ENCODE data around the gene HSF5. TPM values are rescaled to one million over a fixed set of nuclear protein-coding genes. Genes with fewer than 3 reads are reported as not detected.

Gene HSF5
- total and polyA plus RNA-seq, 2 of the 4 experiments (the other 2 are of a cell fraction) = not detected

- no peak overlapping the region for H3K4me3 ChIP-seq (ENCODE audit: insufficient read depth, low read depth, low read length)
- ChIA-PET POLR2A (ENCODE audit: unreplicated experiment) (no interaction called here), CTCF (no interaction called here)
- H3K27me3 ChIP-seq (ENCODE audit: control insufficient read depth, insufficient read depth, low read length) = peaks cover 22% of the 10 kb centered on the region
- H3K27ac ChIP-seq (ENCODE audit: insufficient read depth, low read length) = no peak overlapping the region
- no peak overlapping the region for H4K8ac ChIP-seq (ENCODE audit: low read depth in 2 of 2, low read length in 2 of 2)
- H3K14ac ChIP-seq (replicated peaks; ENCODE audit: low read depth, low read length) = no peak overlapping the region
- no CpG with 5 or more reads among the region's 4 CpGs for WGBS, 2 experiments (ENCODE audit: extremely low coverage in 2 of 2, insufficient read length in 1 of 2)
- H3K9me1 ChIP-seq (ENCODE audit: insufficient read depth, low read length) = peaks cover 6% of the 10 kb centered on the region; the same call in 1 of the 2 replicates
- H3K18ac ChIP-seq (ENCODE audit: low read depth, low read length) = no peak overlapping the region
- dilution Hi-C loops (cut with HindIII; ENCODE audit: low sequenced_read_pairs, unreplicated experiment) (no loop called here), intact Hi-C loops (cut with micrococcal nuclease) (no loop called here), in situ Hi-C loops (cut with MboI; ENCODE audit: low sequenced_read_pairs) (no loop called here)
- no peak overlapping the region for H2BK15ac ChIP-seq (ENCODE audit: low read depth, low read length)
- no peak overlapping the region for H3K4me2 ChIP-seq (ENCODE audit: low read depth, low read length)
- H3K4ac ChIP-seq (ENCODE audit: low read depth, low read length) = no peak overlapping the region
- peak overlapping the region; percentile 48 for H2AFZ ChIP-seq (replicated peaks; ENCODE audit: low read length, poor library complexity)
- H4K20me1 ChIP-seq (ENCODE audit: insufficient read depth, low read length) = no peaks in the 10 kb centered on the region
- H4K91ac ChIP-seq (ENCODE audit: insufficient read depth, low read depth, low read length) = no peak overlapping the region; the same call in 1 of the 2 replicates
- ATAC-seq (ENCODE audit: low read depth) (peak; percentile 21; the same call in 1 of the 2 replicates), DNase-seq (peak; percentile 61)
- H4K5ac ChIP-seq (ENCODE audit: low read depth, low read length) = no peak overlapping the region
- no peak overlapping the region for H3K9ac ChIP-seq (ENCODE audit: low read depth, low read length)
- H3K79me1 ChIP-seq (ENCODE audit: low read depth in 1 of 2, low read length in 2 of 2) = no peaks in the 10 kb centered on the region
- H2BK20ac ChIP-seq (ENCODE audit: low read depth, low read length) = no peak overlapping the region
- TF ChIP-seq MXI1 (IDR thresholded peaks at IDR 0.05; ENCODE audit: borderline replicate concordance, low read depth, low read length) (no peak), FOS (IDR thresholded peaks at IDR 0.05; ENCODE audit: low read depth, low read length) (peak; percentile 65), CEBPB (IDR thresholded peaks at IDR 0.05; ENCODE audit: low read depth, low read length) (peak; percentile 92)
- no peak overlapping the region; the same call in 1 of the 2 replicates for H2AK5ac ChIP-seq (ENCODE audit: low read depth, low read length)
- no peaks in the 10 kb centered on the region for H3K9me3 ChIP-seq (ENCODE audit: control insufficient read depth, insufficient read depth, low read length)
- no peak overlapping the region for H2AK9ac ChIP-seq (replicated peaks; ENCODE audit: low read depth, low read length, poor library complexity)
- no peak overlapping the region for H3K23ac ChIP-seq (ENCODE audit: low read depth, low read length)
- no peak overlapping the region for H2BK5ac ChIP-seq (ENCODE audit: low read depth, low read length, poor library complexity, severe bottlenecking)
- no peak overlapping the region for H3K56ac ChIP-seq (ENCODE audit: extremely low read depth, insufficient read depth, low read length)
- BruUV-seq (replicated peaks) = no TSS peak
- peaks cover 5% of the 10 kb centered on the region; the same call in 1 of the 2 replicates for H3K4me1 ChIP-seq (ENCODE audit: control insufficient read depth, insufficient read depth, low read length)
- no peak overlapping the region for H2BK120ac ChIP-seq (ENCODE audit: low read depth, low read length)
- no peaks in the 10 kb centered on the region for H3K36me3 ChIP-seq (ENCODE audit: control insufficient read depth, insufficient read depth, low read length)
These were observed 46.8 kb upstream of the HSF5 start for GRCh38 chr17:58534901-58535421.

All from IMR-90 (cell line).